ENCODE results near the gene XXYLT1.
"Not testable (repeated sequence)": the region's sequence is repeated elsewhere in the genome, so short reads cannot be mapped to it uniquely, and the experiment has no call there.

The XXYLT1 gene

GRCh38 chr3:195101001-195101583 lies 169.9 kb downstream of the XXYLT1 start:
- DNase-seq = no peak

DNA sequence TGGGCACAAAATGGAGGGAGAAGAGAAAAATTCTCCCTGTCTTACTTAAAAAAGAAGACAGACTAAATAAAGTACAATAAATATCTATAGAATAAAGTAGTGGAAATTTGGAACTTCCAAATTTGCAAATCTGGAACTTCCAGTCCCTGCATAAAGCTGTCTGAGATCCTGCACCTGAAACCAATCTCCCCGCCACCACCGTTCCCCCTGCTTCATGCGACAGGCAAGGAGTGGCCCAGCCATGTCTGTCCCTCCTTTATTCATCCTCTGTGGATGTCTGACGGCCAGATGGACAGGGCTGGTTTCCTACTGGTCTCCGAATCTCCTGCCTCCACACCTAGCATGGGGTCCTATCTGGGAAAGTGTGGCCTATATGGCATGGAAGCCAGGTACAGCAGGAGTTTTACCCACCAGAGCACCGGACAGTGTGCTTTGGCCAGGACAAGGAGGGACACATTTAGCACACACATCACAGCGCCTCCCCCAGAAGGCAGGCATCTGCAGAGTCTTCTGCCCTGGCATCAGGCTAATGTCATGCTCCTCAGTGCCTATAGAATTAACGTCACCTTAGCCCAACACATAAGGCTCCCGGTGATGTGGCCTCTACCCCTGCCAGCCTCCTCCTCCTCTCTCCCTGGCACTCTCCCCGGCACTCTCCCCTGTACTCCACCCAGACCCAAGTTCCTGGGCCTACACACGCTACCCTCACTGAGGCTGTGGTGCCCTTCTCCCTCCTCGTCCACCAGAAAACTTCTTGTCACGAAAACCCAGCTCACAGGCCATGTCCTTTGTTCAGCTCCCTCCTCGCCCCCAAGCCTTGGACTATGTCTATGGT lies 170.8 kb downstream of the XXYLT1 start:
- DNase-seq = no peak

DNA sequence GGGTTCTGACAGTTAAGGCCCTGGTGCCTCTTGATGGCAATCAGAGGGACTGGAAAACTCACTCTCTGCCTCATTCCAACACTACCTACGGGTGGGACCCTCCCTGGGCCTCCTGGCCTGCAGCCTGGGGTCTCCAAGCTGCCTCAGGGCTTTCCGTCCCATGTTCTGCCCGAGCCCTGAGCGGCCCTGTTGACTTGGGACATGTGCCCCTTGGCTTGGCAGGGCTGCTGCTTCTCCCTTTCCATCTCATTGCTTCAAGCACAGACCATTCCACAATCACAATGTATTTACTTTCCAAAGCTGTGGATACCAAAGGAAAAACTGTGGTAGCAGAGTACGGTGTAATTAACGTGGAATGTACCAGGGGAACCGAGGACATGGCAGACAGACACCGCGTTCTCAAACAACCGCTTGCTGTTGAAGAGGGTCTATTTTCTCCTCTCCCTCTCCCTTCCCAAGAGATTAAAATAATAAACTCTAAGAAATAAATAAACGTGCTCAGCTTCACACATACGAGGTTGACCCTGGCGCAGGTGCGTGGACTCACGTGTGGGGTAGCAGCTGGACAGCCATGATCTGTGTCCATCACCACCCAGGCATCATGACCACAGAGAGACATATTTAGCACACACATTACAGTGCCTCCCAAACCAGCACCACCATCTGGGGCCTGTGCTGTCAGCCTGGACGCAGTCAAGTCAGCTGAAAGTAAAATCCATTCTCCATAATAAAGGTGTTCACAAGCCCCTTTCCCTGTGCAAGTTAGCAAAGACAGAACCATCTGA lies 172.0 kb downstream of the XXYLT1 start:
- no peak for DNase-seq

DNA sequence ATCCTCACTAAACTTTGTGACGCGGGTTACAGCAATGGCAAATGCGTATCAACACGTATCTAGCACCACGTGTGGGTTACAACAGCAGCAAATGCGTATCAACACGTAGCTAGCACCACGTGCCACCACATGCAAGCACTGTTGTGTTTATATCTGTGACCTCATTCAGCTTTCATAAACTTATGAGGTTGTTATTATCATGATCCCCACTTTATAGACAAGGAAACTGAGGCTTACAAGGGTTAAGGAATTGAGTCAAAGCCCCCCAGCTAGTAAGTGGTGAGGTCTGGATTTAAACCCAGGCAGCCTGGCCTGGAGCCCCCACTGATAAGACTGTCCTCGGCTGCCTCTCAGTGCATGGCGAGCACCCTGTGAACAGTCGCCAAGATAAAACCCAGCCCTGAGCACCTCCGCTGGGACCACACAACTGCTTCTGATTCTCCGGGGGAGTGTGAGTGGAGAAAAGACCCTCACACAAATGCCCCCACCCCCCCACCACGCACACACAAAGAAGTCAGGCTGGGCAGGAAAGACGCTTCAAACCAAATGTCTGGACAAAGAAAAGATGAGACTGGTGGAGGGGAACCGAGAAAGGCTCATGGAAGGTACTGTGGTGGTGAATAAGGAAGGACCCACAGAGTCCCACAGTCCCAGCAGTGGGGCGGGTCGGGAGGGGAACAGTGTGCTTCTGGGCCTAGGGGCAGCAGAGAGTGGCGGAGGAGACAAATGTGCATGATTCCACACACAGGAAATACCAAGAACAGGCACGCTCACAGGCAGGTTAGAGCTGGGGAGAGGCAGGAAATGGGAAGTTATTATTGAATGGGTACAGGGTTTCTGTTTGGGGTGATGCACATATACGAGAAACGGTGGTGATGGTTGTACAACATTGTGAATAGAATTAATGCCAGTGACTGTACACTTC lies 173.4 kb downstream of the XXYLT1 start:
- no peak for DNase-seq

DNA sequence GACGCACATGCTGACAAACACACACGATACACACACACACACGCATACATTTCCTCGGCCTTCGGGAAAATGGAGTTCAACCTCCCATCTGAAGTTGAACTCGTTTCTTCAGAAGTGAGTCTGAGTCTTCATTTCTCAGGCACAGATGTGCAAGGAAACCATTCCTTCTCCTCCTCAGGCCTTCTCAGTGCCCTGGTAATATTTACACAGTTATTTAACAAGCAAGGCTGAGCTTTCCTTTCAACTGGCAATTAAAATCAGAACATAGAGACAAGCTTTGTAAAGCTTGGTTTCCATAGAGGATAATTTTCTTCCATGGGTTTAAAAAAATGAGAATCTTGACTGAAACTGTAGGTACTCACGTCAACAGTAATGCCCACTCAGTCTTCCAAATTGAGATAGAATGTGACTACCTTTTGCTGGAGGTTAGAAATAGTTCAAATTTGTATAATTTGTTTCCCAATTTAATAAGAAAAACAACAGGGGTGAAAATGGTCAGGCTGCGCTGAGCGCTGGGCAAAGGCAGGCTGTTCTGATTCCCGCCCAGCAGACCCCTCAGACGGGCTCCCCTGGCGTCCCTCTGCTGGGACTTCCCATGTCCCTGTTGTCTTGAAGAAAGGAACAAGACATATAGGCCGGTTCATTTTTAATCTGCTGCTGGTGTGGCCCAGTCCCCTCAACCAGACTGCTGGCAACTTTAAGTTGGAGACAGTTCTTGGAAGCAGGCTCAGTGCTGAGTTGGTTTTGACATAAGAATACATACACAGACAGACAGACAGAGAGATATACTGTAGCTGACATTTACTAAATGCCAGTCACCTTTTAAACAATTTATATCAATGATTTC lies 174.3 kb downstream of the XXYLT1 start:
- no peak for DNase-seq

- DNase-seq = no peak
Measured at GRCh38 chr3:195096053-195096452, 174.9 kb downstream of the XXYLT1 start.

GRCh38 chr3:195095704-195096036 lies 175.3 kb downstream of the XXYLT1 start:
- DNase-seq = no peak

GRCh38 chr3:195095035-195095703 lies 175.8 kb downstream of the XXYLT1 start:
- DNase-seq = no peak

GRCh38 chr3:195094191-195094921 lies 176.6 kb downstream of the XXYLT1 start:
- no peak for DNase-seq

- no peak for DNase-seq
Measured at GRCh38 chr3:195093731-195094130, 177.2 kb downstream of the XXYLT1 start.

DNA sequence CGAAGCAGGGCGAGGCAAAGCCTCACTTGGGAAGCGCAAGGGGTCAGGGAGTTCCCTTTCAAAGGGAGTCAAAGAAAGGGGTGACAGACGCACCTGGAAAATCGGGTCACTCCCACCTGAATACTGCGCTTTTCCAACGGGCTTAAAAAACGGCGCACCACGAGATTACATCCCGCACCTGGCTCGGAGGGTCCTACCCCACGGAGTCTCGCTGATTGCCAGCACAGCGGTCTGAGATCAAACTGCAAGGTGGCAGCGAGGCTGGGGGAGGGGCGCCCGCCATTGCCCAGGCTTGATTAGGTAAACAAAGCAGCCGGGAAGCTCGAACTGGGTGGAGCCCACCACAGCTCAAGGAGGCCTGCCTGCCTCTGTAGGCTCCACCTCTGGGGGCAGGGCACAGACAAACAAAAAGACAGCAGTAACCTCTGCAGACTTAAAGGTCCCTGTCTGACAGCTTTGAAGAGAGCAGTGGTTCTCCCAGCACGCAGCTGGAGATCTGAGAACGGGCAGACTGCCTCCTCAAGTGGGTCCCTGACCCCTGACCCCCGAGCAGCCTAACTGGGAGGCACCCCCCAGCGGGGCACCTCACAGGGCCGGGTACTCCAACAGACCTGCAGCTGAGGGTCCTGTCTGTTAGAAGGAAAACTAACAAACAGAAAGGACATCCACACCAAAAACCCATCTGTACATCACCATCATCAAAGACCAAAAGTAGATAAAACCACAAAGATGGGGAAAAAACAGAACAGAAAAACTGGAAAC lies 182.9 kb downstream of the XXYLT1 start:
- DNase-seq = not testable (repeated sequence)

DNA sequence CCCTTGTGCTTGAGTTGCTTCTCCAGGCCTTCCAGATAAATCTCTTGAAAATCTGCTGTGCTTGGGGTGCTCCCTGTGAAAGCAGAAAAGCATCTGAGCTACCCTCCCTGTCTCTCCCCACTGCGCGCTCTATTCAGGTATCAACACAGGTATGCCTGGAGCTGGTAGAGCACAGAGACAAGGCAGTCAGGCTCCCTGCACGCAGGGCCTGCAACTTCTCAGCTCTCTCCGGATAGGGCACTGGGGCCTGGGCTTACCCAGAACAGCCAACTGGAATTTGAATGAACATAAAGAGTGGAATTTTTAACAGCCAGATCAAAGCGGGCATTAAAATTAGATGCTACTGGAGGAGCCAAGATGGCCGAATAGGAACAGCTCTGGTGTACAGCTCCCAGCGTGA lies 183.6 kb downstream of the XXYLT1 start:
- DNase-seq = no peak

- no peak for DNase-seq
Measured at GRCh38 chr3:195086885-195087284, 184.1 kb downstream of the XXYLT1 start.

DNA sequence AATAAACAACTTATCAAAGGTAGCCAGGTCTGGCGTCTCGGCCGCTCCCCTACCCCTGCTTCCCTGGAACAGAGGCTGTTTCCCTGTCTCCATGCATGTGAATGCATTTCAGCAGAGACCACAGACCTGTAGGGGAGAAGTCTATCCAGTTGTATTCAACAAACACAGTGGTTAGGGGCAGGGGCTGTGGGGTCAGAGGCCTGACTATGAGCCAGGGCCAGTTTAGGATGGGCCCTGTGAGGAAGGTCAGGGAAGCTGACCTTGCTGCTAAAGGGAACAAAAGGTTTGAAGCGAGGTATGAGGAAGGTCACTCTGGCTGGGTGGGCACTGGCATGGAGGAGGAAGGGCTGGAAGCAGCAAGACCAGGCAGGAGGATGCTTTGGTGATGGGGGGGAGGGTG lies 184.6 kb downstream of the XXYLT1 start:
- DNase-seq = no peak

GRCh38 chr3:195085356-195086130 lies 185.4 kb downstream of the XXYLT1 start:
- DNase-seq = no peak

- DNase-seq = no peak
Measured at GRCh38 chr3:195084746-195085145, 186.2 kb downstream of the XXYLT1 start.

GRCh38 chr3:195083659-195084058 lies 187.3 kb downstream of the XXYLT1 start:
- no peak for DNase-seq
